ENCODE data around the gene MAPK6. TPM values are rescaled to one million over a fixed set of nuclear protein-coding genes. Genes with fewer than 3 reads are reported as not detected.

The MAPK6 gene
- total and polyA plus RNA-seq, 10 of the 15 experiments (the other 5 are each of a cell fraction or from before 2014, with no cell fraction given), result 20.6 to 100 (median 52.6) TPM

GRCh38 chr15:52068004-52068615 is 49.1 kb downstream of the MAPK6 start (continued):
- TF ChIP-seq PBX3 (IDR thresholded peaks at IDR 0.05; ENCODE audit: insufficient replicate concordance, low read depth, low read length) (no peak), NFYA (IDR thresholded peaks at IDR 0.05; ENCODE audit: borderline replicate concordance, low read depth, low read length) (no peak), ZNF24 (IDR thresholded peaks at IDR 0.05) (no peak)

GRCh38 chr15:52069559-52069958 is 50.5 kb downstream of the MAPK6 start:
- peaks cover 6% of the 10 kb centered on the region for H3K4me1 ChIP-seq (ENCODE audit: control insufficient read depth, insufficient read depth, low read length)
- H4K20me1 ChIP-seq (ENCODE audit: control insufficient read depth, insufficient read depth), result no peaks in the 10 kb centered on the region
- H3K36me3 ChIP-seq (ENCODE audit: control insufficient read depth in 2 of 2, insufficient read depth in 2 of 2, low read length in 1 of 2), result no peaks in the 10 kb centered on the region; a peak in 1 of 4 replicates
- no TSS peak for BruUV-seq (replicated peaks)
- in situ Hi-C loops (cut with MboI) (no loop called here), intact Hi-C loops (cut with micrococcal nuclease; ENCODE audit: unreplicated experiment) (no loop called here)
- H3K27ac ChIP-seq (ENCODE audit: control insufficient read depth, insufficient read depth), result no peak overlapping the region
- H3K9ac ChIP-seq (ENCODE audit: control insufficient read depth, insufficient read depth, low read length), result no peak overlapping the region
- no peak for ATAC-seq
- DNase-seq (ENCODE audit: low read depth, low spot score), result no peak
- H3K79me2 ChIP-seq (ENCODE audit: control insufficient read depth, insufficient read depth, low read length), result peaks cover 2% of the 10 kb centered on the region
- WGBS (ENCODE audit: insufficient coverage, insufficient replicate concordance, low lambda C conversion rate, missing lambda C conversion rate), result 88% methylated on average over 5 of the region's 5 CpGs
- ChIA-PET POLR2A (interaction anchor here (0.6 to 1.5 kb wide), 5 partner anchors 10 to 156 kb away, joined by 3 to 5 read pairs (median 3); no protein-coding TSS in a partner anchor), CTCF (interaction anchor here (0.5 to 7.6 kb wide), 5 partner anchors 10 to 157 kb away, joined by 3 to 83 read pairs (median 4); no protein-coding TSS in a partner anchor), RAD21 (ENCODE audit: unreplicated experiment) (interaction anchor here (0.8 to 1.9 kb wide), 10 partner anchors 9 to 89 kb away, joined by 3 to 7 read pairs (median 4); no protein-coding TSS in a partner anchor), SMC1A (ENCODE audit: uncharacterized antibody, unreplicated experiment) (interaction anchor here (0.7 to 5.2 kb wide), 13 partner anchors 11 to 163 kb away, joined by 3 to 70 read pairs (median 3); no protein-coding TSS in a partner anchor)
- no peak for FAIRE-seq
- TF ChIP-seq POLR2A (IDR thresholded peaks at IDR 0.05; ENCODE audit: low read depth, low read length), result no peak
- H3K9me3 ChIP-seq (replicated peaks; ENCODE audit: control insufficient read depth, insufficient read depth, low read length), result no peaks in the 10 kb centered on the region
- H3K27me3 ChIP-seq (replicated peaks in 1 of 2; ENCODE audit: control insufficient read depth in 2 of 2, insufficient read depth in 2 of 2, low read length in 1 of 2), result no peaks in the 10 kb centered on the region
- H3K4me3 ChIP-seq, result no peak overlapping the region
- no peak overlapping the region for H3K4me2 ChIP-seq (ENCODE audit: control insufficient read depth, insufficient read depth)
- H2AFZ ChIP-seq (ENCODE audit: control insufficient read depth, low read depth, low read length), result no peak overlapping the region

Measured in GM12878 (cell line).